Activated gamma-delta T cell treated with anti-CD3 and anti-CD28 coated beads, Interleukin-2, amount 50 U/mL, for 16 hours (primary cell): ENCODE data around the gene GPRC5C.

ENCODE experiments used
- DNase-seq: peaks from one replicate; pipeline ENCODE4 v3.0.0-alpha.2; 2020; ENCODE audit warnings: low read depth

GPRC5C gene

DNA sequence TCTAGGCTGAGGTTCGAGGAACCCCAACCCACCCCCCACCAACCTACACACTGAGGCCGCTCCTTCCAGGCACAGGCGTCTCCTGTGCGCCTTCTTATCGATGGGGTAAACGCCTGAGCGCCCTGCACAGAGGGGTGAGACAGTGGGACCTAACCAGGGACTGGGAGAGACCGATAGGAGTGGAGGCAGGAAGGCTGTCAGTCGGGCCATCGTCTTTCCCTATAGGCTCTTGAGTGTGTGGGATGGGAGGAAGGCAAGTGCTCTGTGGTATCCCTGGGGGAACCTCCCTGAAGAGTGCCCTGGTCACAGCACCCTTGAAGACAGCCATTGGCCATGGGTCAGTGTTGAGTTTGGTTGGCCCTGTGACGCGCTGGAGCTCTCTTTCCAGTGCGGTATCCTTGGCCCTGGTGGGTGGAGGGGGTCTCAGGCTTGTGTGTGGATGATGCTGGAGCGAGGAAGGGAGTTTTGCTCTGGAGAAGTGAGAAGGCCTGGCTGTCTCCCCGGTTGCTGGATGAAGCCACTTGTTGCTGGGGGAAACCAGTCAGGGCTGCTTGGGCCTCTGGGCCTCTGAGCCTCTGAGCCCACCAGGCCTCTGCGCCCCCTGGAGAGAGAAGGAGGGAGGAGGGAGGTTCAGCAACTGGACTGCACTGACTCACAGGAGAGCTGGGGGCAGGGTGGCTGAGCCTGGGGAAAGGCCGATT lies 1.7 kb downstream of the GPRC5C start:
- DNase-seq, result no peak

DNA sequence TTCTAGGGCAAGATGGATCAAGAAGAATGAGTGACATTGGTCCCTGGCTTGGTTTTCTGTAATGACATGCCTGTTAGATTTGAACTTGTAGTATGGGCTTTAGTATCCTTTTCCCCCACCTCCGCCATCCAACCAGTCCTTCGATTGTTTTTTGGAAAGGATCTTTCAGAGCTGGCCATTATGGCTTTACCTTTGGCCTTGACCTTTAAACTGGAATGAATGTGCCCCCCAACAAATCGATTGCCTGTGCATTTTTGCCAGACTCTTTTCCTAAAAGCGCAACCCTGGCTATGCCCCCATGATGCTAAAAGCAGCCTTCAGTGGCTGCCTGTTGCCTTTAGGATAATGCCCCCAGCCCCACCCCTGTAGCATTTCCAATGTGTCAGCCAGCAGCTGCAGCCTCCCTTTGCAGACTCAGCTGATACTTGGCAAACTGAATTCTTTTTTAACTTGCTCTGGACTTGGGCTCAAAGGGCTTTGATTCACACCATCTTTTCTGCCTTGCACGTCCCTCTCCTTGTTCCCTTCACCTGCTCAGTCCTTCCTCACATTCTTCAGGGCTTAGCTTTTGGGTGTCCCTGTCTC lies 4.0 kb downstream of the GPRC5C start:
- DNase-seq, result no peak

GRCh38 chr17:74437702-74438101 lies 5.8 kb downstream of the GPRC5C start:
- DNase-seq, result no peak

DNA sequence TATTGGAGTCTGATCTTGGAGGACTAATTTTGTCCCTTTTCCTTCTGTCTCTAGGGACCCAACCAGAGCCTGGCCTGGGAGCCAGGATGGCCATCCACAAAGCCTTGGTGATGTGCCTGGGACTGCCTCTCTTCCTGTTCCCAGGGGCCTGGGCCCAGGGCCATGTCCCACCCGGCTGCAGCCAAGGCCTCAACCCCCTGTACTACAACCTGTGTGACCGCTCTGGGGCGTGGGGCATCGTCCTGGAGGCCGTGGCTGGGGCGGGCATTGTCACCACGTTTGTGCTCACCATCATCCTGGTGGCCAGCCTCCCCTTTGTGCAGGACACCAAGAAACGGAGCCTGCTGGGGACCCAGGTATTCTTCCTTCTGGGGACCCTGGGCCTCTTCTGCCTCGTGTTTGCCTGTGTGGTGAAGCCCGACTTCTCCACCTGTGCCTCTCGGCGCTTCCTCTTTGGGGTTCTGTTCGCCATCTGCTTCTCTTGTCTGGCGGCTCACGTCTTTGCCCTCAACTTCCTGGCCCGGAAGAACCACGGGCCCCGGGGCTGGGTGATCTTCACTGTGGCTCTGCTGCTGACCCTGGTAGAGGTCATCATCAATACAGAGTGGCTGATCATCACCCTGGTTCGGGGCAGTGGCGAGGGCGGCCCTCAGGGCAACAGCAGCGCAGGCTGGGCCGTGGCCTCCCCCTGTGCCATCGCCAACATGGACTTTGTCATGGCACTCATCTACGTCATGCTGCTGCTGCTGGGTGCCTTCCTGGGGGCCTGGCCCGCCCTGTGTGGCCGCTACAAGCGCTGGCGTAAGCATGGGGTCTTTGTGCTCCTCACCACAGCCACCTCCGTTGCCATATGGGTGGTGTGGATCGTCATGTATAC lies 8.0 kb downstream of the GPRC5C start:
- DNase-seq, result no peak

DNA sequence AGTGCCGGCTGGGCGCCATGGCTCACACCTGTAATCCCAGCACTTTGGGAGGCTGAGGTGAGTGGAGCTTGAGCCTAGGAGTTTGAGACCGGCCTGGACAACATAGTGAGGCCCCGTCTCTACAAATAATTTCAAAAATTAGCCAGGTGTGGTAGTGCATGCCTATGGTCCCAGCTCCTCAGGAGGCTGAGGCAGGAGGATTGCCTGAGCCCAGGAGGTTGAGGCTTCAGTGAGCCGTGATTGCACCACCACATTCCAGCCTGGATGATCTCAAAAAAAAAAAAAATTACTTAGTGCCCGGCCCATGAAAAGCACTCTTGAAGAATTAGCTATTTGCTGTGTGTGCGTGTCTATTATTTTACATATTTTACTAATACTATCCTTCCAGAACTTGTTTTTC lies 9.6 kb downstream of the GPRC5C start:
- DNase-seq, result no peak

DNA sequence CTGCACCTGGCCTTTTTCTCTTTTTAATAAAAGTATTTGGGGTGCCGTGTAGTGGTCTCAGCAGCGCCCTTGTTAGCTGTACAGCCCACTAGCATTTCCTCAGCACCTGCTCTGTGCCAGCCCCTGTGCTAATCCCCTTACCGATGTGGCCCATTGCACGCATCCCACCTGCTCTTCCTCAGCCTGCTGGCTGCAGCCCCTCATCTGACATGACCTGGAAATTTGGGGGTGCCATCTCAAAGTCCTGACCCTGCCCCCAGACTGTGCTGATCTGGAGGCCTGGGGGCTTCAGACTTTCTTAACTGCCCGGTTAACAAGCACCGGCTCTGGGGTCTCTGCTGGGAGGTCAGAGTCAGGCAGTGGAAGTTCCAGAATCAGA lies 10.4 kb downstream of the GPRC5C start:
- no peak for DNase-seq

GRCh38 chr17:74442670-74443515 lies 11.0 kb downstream of the GPRC5C start:
- no peak for DNase-seq

GRCh38 chr17:74443516-74444296 lies 11.8 kb downstream of the GPRC5C start:
- DNase-seq, result no peak

- no peak for DNase-seq
These were observed 12.5 kb downstream of the GPRC5C start for GRCh38 chr17:74444406-74444805.

DNA sequence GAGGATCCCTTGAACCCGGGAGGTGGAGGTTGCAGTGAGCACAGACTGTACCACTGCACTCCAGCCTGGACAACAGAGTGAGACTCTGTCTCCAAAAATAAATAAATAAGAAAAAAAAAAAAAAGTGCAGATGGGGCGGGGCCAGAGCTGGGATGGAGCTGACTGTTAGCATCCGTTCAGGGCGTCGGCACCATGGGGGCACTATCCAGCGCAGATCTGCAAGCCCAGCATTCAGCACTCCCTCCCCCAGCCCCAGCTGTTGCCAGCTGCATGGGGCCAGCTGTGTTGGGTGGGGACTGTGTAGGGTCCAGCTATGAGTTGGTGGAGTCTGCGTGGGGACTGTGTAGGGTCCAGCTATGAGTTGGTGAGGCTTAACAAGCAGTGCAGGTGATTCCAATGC lies 13.3 kb downstream of the GPRC5C start:
- no peak for DNase-seq

- DNase-seq, result no peak
These were observed 14.9 kb downstream of the GPRC5C start for GRCh38 chr17:74446551-74447500.

DNA sequence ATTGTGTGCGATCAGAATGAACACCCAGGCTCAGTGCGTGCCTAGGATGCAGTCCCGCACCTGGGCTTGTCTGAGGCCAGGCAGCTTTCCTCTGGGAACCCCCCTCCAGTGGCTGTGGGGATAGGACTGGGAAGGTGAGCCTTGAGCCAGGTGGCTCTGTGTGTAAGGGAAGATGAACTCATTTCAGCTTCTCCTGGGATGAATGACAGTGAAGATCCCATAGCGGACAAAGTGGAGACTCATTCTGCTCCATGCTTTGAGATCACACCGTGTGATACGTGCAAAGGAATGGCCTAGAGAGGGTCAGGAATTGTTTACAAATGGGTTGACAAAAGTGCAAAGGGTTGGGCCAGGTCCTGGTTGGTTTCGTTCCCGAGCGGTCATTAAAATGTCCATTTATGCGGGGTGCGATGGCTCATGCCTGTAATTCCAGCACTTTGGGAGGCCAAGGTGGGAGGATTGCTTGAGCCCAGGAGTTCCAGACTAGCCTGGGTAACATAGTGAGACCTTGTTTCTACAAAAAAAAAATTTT lies 15.8 kb downstream of the GPRC5C start:
- DNase-seq, result no peak

DNA sequence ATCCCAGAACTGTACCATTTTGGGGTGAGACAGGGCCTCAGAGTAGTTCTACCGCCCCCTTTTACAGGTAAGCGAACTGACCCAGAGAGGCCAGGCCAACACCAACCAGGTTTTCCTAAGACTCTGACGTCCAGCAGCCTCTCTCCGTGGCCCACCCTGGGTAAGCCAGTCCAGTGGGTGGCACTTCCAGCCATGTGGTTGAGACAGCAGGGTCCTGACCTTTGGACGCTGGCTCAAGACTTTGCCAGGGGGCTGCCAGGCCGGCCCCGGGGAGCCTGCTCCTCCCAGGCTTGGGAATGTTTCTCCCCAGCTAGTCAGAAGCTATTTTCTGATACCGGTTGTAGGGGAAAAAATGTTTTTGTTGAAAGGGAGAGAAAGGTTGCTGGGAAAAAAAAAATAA lies 16.9 kb downstream of the GPRC5C start:
- DNase-seq, result no peak

DNA sequence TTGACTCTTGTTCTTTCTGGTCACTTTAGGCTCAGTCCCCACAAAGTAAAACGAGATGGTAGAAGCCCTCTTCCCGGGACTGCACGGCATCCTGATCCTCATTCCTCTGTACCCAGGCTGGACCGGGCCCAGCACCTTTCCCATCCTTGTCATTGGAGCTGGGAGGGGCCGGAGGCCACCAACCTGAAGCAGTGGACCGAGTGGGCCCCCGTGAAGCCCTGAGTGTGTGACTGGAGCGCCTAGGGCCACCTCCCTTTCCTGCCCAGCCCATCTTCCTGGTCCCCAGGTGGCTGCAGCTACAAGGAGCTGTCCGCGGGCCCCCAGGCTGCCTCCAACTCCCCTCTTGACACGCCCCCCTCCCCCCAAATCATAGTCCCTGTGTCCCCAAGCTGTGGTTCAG lies 17.4 kb downstream of the GPRC5C start:
- no peak for DNase-seq

DNA sequence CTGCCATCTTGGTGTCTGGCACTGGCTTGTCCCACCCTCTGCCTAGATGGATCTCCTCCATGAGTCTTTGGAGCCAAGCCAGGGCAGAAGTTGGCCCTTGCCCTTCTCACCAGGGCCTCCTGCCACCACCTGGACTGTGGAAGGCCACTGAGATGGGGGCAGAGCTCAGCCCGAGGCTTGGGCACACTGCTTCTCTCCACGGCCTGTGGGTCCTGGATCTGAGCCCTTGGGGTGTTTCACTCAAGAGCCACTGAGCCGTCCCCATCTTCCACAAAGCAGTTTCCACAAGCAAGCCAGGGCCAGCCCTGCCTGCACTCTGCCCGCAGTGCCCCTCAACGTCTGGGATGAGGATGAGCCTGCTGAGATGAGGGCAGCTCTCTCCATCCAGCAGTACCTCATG lies 17.9 kb downstream of the GPRC5C start:
- no peak for DNase-seq

- no peak for DNase-seq
These were observed 18.3 kb downstream of the GPRC5C start for GRCh38 chr17:74450231-74450630.

- DNase-seq, result no peak
These were observed 19.1 kb downstream of the GPRC5C start for GRCh38 chr17:74450925-74451403.

DNA sequence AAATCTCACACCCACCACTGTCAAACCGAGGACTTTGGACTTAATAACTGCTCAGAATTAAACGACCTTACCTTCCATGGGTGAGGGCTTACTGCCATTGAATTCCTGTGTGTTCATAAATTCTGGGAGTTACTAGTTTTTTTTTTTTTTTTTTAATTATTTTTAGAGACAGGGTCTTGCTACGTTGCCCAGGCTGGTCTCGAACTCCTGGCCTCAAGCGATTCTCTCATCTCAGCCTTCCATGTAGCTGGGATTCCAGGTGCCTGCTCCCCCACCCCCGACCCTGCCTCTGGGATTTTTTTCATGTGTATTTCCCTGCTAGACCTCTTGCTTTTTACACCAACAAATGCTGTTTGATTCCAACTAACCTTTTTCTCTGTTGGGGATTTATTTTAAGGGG lies 19.7 kb downstream of the GPRC5C start:
- no peak for DNase-seq

GRCh38 chr17:74452033-74452840 lies 20.3 kb downstream of the GPRC5C start:
- DNase-seq, result no peak
